HL-60 (cell line): ENCODE data around the gene RELN.

Experiments used
- CTCF ChIP-seq: IDR thresholded peaks from one replicate; pipeline ENCODE4 v1.5.1; 2011; ENCODE audit warnings: low read length, control low read depth, inconsistent platforms; ENCODE audit not compliant: insufficient read depth
- POLR2AphosphoS5 ChIP-seq: IDR thresholded peaks from 2 replicates; pipeline ENCODE4 v1.6.1; 2012; ENCODE audit warnings: low read depth
- REST ChIP-seq: IDR thresholded peaks from 2 replicates; pipeline ENCODE4 v1.6.1; 2012; ENCODE audit warnings: low read depth; ENCODE audit not compliant: insufficient replicate concordance

DNA sequence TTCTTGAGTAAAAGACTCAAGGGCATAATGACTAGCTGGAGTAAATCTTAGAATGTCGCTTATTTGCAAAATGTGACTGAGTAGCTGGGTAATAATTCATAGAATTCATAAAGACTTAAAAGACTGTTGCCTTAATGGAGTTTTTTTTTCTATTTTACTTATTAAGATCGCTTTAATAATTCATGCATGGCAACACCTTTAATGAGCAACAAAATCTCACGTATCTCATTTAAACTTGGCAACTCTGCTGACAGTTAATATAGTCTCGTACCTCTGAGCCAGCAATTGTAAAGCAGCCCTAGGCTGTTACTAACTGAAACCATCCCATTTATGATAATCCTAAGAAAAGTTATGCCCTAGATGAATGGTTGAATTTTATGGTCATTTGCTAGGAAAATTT, 455.7 kb downstream of the RELN start:
- TF ChIP-seq CTCF, result no peak
- no peak for TF ChIP-seq REST
- no peak for TF ChIP-seq POLR2AphosphoS5
